Hepatic stellate cell (primary cell): ENCODE data around the gene THADA.

ENCODE experiments used
- DNase-seq: peaks from one replicate; pipeline ENCODE4 v3.0.0; 2011; ENCODE audit warnings: low spot score

The THADA gene

GRCh38 chr2:43348908-43349661 is 246.8 kb downstream of the THADA start:
- no peak for DNase-seq

- no peak for DNase-seq
Measured at GRCh38 chr2:43347746-43348145, 248.1 kb downstream of the THADA start.

- no peak for DNase-seq
Measured at GRCh38 chr2:43346602-43347567, 249.0 kb downstream of the THADA start.

GRCh38 chr2:43345872-43346271 is 250.0 kb downstream of the THADA start:
- no peak for DNase-seq

GRCh38 chr2:43345391-43345813 is 250.4 kb downstream of the THADA start:
- DNase-seq: no peak

GRCh38 chr2:43344868-43345373 is 250.9 kb downstream of the THADA start:
- DNase-seq: no peak

- DNase-seq: peak; percentile 64
Measured at GRCh38 chr2:43343573-43344304, 252.1 kb downstream of the THADA start.

GRCh38 chr2:43341959-43342757 is 253.7 kb downstream of the THADA start:
- no peak for DNase-seq

- DNase-seq: peak; percentile 48
Measured at GRCh38 chr2:43340945-43341356, 254.9 kb downstream of the THADA start.

GRCh38 chr2:43340066-43340465 is 255.8 kb downstream of the THADA start:
- peak; percentile 35 for DNase-seq

GRCh38 chr2:43333656-43334144 is 262.1 kb downstream of the THADA start:
- peak; percentile 37 for DNase-seq

- no peak for DNase-seq
Measured at GRCh38 chr2:43333101-43333655, 262.7 kb downstream of the THADA start.

GRCh38 chr2:43332653-43333052 is 263.2 kb downstream of the THADA start:
- DNase-seq: no peak

GRCh38 chr2:43331422-43331821 is 264.4 kb downstream of the THADA start:
- DNase-seq: no peak

- no peak for DNase-seq
Measured at GRCh38 chr2:43329637-43330036, 266.2 kb downstream of the THADA start.

- no peak for DNase-seq
Measured at GRCh38 chr2:43328832-43329231, 267.0 kb downstream of the THADA start.

GRCh38 chr2:43328133-43328532 is 267.7 kb downstream of the THADA start:
- DNase-seq: no peak

GRCh38 chr2:43327119-43327518 is 268.7 kb downstream of the THADA start:
- no peak for DNase-seq

- DNase-seq: no peak
Measured at GRCh38 chr2:43326101-43326825, 269.6 kb downstream of the THADA start.
